WTC11 (cell line): Measurements from ENCODE around the gene LEF1. TPM values are rescaled to one million over a fixed set of nuclear protein-coding genes. Genes with fewer than 3 reads are reported as not detected.

ENCODE experiments used
- ATAC-seq: fragments of 200-7000 bp; cut with Tn5 transposase; 2 replicates; pipeline ENCODE4 v1.10.0; 2021; ENCODE audit warnings: mild to moderate bottlenecking, moderate library complexity
- CTCF ChIA-PET: fragments of 300-600 bp; sonication (Branson Sonifier 250); formaldehyde crosslinking; loops from one replicate; lab custom pipeline; 2021; ENCODE audit warnings: antibody characterized with exemption; lab: Charles Lee
- POLR2A ChIA-PET: fragments of 350-600 bp; sonication (Branson Sonifier 250); formaldehyde crosslinking; loops from one replicate; lab custom pipeline; 2021; ENCODE audit warnings: antibody characterized with exemption; lab: Charles Lee
- DNase-seq: peaks from one replicate; pipeline ENCODE4 v3.0.0; 2021; ENCODE audit warnings: low spot score
- H3K27ac Mint-ChIP-seq: 2 replicates; pipeline ENCODE4 v1.8.0; 2021; ENCODE audit warnings: mixed read lengths
- H3K27me3 Mint-ChIP-seq: 2 replicates; pipeline ENCODE4 v1.8.0; 2021; ENCODE audit warnings: low read depth, mild to moderate bottlenecking, moderate library complexity, mixed read lengths
- H3K36me3 Mint-ChIP-seq: 2 replicates; pipeline ENCODE4 v1.8.0; 2021; ENCODE audit warnings: mixed read lengths
- H3K4me1 Mint-ChIP-seq: 2 replicates; pipeline ENCODE4 v1.8.0; 2022; ENCODE audit warnings: mixed read lengths
- H3K4me3 Mint-ChIP-seq: 2 replicates; pipeline ENCODE4 v1.8.0; 2021; ENCODE audit warnings: mild to moderate bottlenecking, moderate library complexity, mixed read lengths
- H3K9me3 Mint-ChIP-seq: 2 replicates; pipeline ENCODE4 v1.8.0; 2021; ENCODE audit warnings: mixed read lengths
- AFF4 ChIP-seq: sonication (generic); formaldehyde crosslinking; IDR thresholded peaks from 2 replicates; pipeline ENCODE4 v1.8.1; 2023; ENCODE audit warnings: mild to moderate bottlenecking, missing genetic modification reagents, borderline replicate concordance
- ARID4B ChIP-seq: sonication (generic); formaldehyde crosslinking; IDR thresholded peaks from 2 replicates; pipeline ENCODE4 v1.8.0; 2023; ENCODE audit warnings: missing genetic modification reagents, mild to moderate bottlenecking, borderline replicate concordance
- EMX1 ChIP-seq: fragments of 250-450 bp; sonication (Bioruptor Pico); IDR thresholded peaks from 2 replicates; pipeline ENCODE4 v1.8.0; 2021; ENCODE audit warnings: mild to moderate bottlenecking
- ETV6 ChIP-seq: sonication (generic); formaldehyde crosslinking; IDR thresholded peaks from 2 replicates; pipeline ENCODE4 v1.8.1; 2022; ENCODE audit warnings: mild to moderate bottlenecking, missing genetic modification reagents
- FOXJ3 ChIP-seq: sonication (generic); formaldehyde crosslinking; IDR thresholded peaks from 2 replicates; pipeline ENCODE4 v1.9.0; 2021; ENCODE audit warnings: missing genetic modification reagents, mild to moderate bottlenecking, borderline replicate concordance
- FOXP4 ChIP-seq: sonication (generic); formaldehyde crosslinking; IDR thresholded peaks from 2 replicates; pipeline ENCODE4 v1.8.0; 2022; ENCODE audit warnings: mild to moderate bottlenecking, missing genetic modification reagents
- IRF2 ChIP-seq: sonication (generic); formaldehyde crosslinking; IDR thresholded peaks from 2 replicates; pipeline ENCODE4 v1.8.0; 2022; ENCODE audit warnings: low read depth, missing genetic modification reagents, borderline replicate concordance
- MAX ChIP-seq: sonication (generic); formaldehyde crosslinking; IDR thresholded peaks from 2 replicates; pipeline ENCODE4 v1.8.0; 2022; ENCODE audit warnings: mild to moderate bottlenecking, missing genetic modification reagents
- MYBL2 ChIP-seq: sonication (generic); formaldehyde crosslinking; IDR thresholded peaks from 2 replicates; pipeline ENCODE4 v1.8.1; 2023; ENCODE audit warnings: mild to moderate bottlenecking, moderate library complexity, missing genetic modification reagents
- ZNF138 ChIP-seq: sonication (generic); formaldehyde crosslinking; conservative IDR thresholded peaks from 2 replicates; pipeline ENCODE4 v1.8.1; 2022; ENCODE audit warnings: mild to moderate bottlenecking, moderate library complexity, missing genetic modification reagents
- ZNF416 ChIP-seq: fragments of 250-450 bp; sonication (Bioruptor Pico); IDR thresholded peaks from 2 replicates; pipeline ENCODE4 v1.9.0; 2021; ENCODE audit warnings: mild to moderate bottlenecking, inconsistent platforms
- ZSCAN18 ChIP-seq: fragments of 250-450 bp; sonication (Bioruptor Pico); IDR thresholded peaks from 2 replicates; pipeline ENCODE4 v2.1.2; 2022; ENCODE audit warnings: mild to moderate bottlenecking, moderate library complexity
- total RNA-seq: library from RNA; stranded (reverse); gene quantifications from 3 replicates; pipeline ENCODE4 v1.2.3, GENCODE V29; 2021
- TF ChIP-seq, protein P1 (sequence below): sonication (generic); formaldehyde crosslinking; IDR thresholded peaks from 2 replicates; pipeline ENCODE4 v1.8.1; 2023; ENCODE audit warnings: mild to moderate bottlenecking, missing genetic modification reagents
- TF ChIP-seq, protein P2 (sequence below): sonication (generic); formaldehyde crosslinking; IDR thresholded peaks from 2 replicates; pipeline ENCODE4 v1.8.0; 2022; ENCODE audit warnings: mild to moderate bottlenecking, missing genetic modification reagents
- TF ChIP-seq, protein P3 (sequence below): sonication (generic); formaldehyde crosslinking; IDR thresholded peaks from 2 replicates; pipeline ENCODE4 v1.8.1; 2022; ENCODE audit warnings: mild to moderate bottlenecking, moderate library complexity, missing genetic modification reagents

LEF1 gene
- total RNA-seq, 1 experiment from 2014 or later = 1.3 TPM

- Mint-ChIP-seq H3K4me1 (peaks cover 37% of the 10 kb centered on the region), H3K4me3 (peak overlapping the region; percentile 66)
- DNase-seq = peak; percentile 38
Measured at GRCh38 chr4:108172753-108173598, 4.2 kb upstream of the LEF1 start.

GRCh38 chr4:108172231-108172752, 3.6 kb upstream of the LEF1 start:
- H3K36me3 Mint-ChIP-seq = no peaks in the 10 kb centered on the region
- peaks cover 41% of the 10 kb centered on the region for H3K4me1 Mint-ChIP-seq
- H3K4me3 Mint-ChIP-seq = peak overlapping the region; percentile 81
- no peaks in the 10 kb centered on the region for H3K9me3 Mint-ChIP-seq
- H3K27me3 Mint-ChIP-seq = peaks cover 99% of the 10 kb centered on the region
- ChIA-PET POLR2A (no interaction called here), CTCF (interaction anchor here (1.8 kb wide), 1 partner anchor 320 kb away, joined by 5 read pairs; no protein-coding TSS in a partner anchor)
- no peak overlapping the region for H3K27ac Mint-ChIP-seq
- peak; percentile 4 for ATAC-seq
- DNase-seq = peak; percentile 31
- no peak for TF ChIP-seq MAX (CRISPR knock-in tag)
- no peak for TF ChIP-seq ZNF138 (CRISPR knock-in tag)
- TF ChIP-seq, protein P1, sequence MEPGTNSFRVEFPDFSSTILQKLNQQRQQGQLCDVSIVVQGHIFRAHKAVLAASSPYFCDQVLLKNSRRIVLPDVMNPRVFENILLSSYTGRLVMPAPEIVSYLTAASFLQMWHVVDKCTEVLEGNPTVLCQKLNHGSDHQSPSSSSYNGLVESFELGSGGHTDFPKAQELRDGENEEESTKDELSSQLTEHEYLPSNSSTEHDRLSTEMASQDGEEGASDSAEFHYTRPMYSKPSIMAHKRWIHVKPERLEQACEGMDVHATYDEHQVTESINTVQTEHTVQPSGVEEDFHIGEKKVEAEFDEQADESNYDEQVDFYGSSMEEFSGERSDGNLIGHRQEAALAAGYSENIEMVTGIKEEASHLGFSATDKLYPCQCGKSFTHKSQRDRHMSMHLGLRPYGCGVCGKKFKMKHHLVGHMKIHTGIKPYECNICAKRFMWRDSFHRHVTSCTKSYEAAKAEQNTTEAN = no peak
- no peak for TF ChIP-seq MYBL2 (CRISPR knock-in tag)
- no peak for TF ChIP-seq ARID4B (CRISPR knock-in tag)
- TF ChIP-seq AFF4 (CRISPR knock-in tag) = no peak
- TF ChIP-seq, protein P2, sequence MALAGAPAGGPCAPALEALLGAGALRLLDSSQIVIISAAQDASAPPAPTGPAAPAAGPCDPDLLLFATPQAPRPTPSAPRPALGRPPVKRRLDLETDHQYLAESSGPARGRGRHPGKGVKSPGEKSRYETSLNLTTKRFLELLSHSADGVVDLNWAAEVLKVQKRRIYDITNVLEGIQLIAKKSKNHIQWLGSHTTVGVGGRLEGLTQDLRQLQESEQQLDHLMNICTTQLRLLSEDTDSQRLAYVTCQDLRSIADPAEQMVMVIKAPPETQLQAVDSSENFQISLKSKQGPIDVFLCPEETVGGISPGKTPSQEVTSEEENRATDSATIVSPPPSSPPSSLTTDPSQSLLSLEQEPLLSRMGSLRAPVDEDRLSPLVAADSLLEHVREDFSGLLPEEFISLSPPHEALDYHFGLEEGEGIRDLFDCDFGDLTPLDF (CRISPR knock-in tag) = no peak
- no peak for TF ChIP-seq ZNF416 (CRISPR knock-in tag)
- TF ChIP-seq EMX1 (CRISPR knock-in tag) = no peak
- TF ChIP-seq ZSCAN18 = no peak
- no peak for TF ChIP-seq IRF2 (CRISPR knock-in tag)

More at GRCh38 chr4:108172753-108173598, 4.2 kb upstream of the LEF1 start:
- ChIA-PET CTCF (interaction anchor here (1.8 kb wide), 1 partner anchor 320 kb away, joined by 5 read pairs; no protein-coding TSS in a partner anchor), POLR2A (no interaction called here)
- TF ChIP-seq FOXJ3 (CRISPR knock-in tag) = no peak
- TF ChIP-seq FOXP4 (CRISPR knock-in tag) = 0 out of 2 replicates have a peak, but pooled peaks have one; percentile 26
- TF ChIP-seq ETV6 = peak; percentile 49; the same call in 1 of the 2 replicates
- TF ChIP-seq, protein P3, sequence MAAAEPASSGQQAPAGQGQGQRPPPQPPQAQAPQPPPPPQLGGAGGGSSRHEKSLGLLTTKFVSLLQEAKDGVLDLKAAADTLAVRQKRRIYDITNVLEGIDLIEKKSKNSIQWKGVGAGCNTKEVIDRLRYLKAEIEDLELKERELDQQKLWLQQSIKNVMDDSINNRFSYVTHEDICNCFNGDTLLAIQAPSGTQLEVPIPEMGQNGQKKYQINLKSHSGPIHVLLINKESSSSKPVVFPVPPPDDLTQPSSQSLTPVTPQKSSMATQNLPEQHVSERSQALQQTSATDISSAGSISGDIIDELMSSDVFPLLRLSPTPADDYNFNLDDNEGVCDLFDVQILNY (CRISPR knock-in tag) = 0 out of 2 replicates have a peak, but pooled peaks have one; percentile 28
- Mint-ChIP-seq H3K27me3 (peaks cover 100% of the 10 kb centered on the region), H3K36me3 (no peaks in the 10 kb centered on the region), H3K27ac (no peak overlapping the region), H3K9me3 (no peaks in the 10 kb centered on the region)
- peak; percentile 16 for ATAC-seq
